Activated CD8-positive, alpha-beta memory T cell treated with anti-CD3 and anti-CD28 coated beads, Interleukin-2, amount 10 ng/mL, durations not matched to agents 7 days and 5 days (primary cell): Measurements from ENCODE around the gene TCOF1. TPM values are rescaled to one million over a fixed set of nuclear protein-coding genes. Genes with fewer than 3 reads are reported as not detected.

Experiments
- ATAC-seq: fragments of 150-1000 bp; cut with Tn5 transposase; one replicate; pipeline ENCODE4 v1.10.0; 2021; ENCODE audit warnings: moderate library complexity
- CTCF ChIA-PET: fragments of 350-600 bp; sonication (Branson Sonifier 250); formaldehyde crosslinking; loops from one replicate; lab custom pipeline; 2021; ENCODE audit warnings: antibody characterized with exemption; lab: Charles Lee
- DNase-seq: peaks from one replicate; pipeline ENCODE4 v3.0.0-alpha.2; 2020
- H3K27ac Mint-ChIP-seq: one replicate; pipeline ENCODE4 v1.8.0; 2021; ENCODE audit warnings: mild to moderate bottlenecking, mixed read lengths
- H3K27me3 Mint-ChIP-seq: one replicate; pipeline ENCODE4 v1.8.0; 2021; ENCODE audit warnings: mixed read lengths
- H3K36me3 Mint-ChIP-seq: one replicate; pipeline ENCODE4 v1.8.0; 2021; ENCODE audit warnings: mild to moderate bottlenecking, mixed read lengths
- H3K4me1 Mint-ChIP-seq: one replicate; pipeline ENCODE4 v1.8.0; 2021; ENCODE audit warnings: mixed read lengths
- H3K4me3 Mint-ChIP-seq: one replicate; pipeline ENCODE4 v1.8.0; 2021; ENCODE audit warnings: mild to moderate bottlenecking, moderate library complexity, mixed read lengths
- H3K9me3 Mint-ChIP-seq: one replicate; pipeline ENCODE4 v1.8.0; 2022; ENCODE audit warnings: low read depth, mixed read lengths
- total RNA-seq, 2 experiments: library from RNA; stranded (reverse); gene quantifications; one replicate each; pipeline ENCODE4 v1.2.3, GENCODE V29; 2021

The TCOF1 gene
- total RNA-seq, 2 experiments from 2014 or later, result 95.3 to 96.9 TPM

GRCh38 chr5:150443242-150444075 is 86.0 kb downstream of the TCOF1 start:
- Mint-ChIP-seq H3K9me3 (no peaks in the 10 kb centered on the region), H3K4me3 (no peak overlapping the region), H3K36me3 (peaks cover 44% of the 10 kb centered on the region), H3K27ac (peak overlapping the region; percentile 7), H3K27me3 (no peaks in the 10 kb centered on the region), H3K4me1 (peaks cover 29% of the 10 kb centered on the region)
- ATAC-seq, result no peak
- DNase-seq, result no peak
- CTCF ChIA-PET, result no interaction called here

DNA sequence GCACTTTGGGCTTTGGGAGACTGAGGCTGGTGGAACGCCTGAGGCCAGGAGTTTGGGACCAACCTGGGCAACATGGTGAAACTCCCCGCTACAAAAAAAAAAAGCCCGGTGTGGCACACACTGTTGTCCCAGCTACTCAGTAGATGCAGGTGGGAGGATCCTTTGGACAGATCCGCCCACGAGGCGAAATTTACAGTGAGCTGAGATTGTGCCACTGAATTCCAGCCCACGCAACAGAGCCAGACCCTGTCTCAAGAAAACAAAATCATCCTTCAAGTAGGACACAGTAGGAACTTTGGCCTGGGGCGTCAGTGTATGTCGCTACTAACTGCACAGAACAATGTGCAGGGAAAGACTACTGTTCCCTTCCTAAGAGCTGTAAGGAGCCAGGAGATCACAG is 87.3 kb downstream of the TCOF1 start:
- CTCF ChIA-PET, result no interaction called here
- Mint-ChIP-seq H3K36me3 (peaks cover 52% of the 10 kb centered on the region), H3K9me3 (no peaks in the 10 kb centered on the region), H3K4me3 (no peak overlapping the region), H3K27me3 (no peaks in the 10 kb centered on the region), H3K4me1 (peaks cover 32% of the 10 kb centered on the region), H3K27ac (no peak overlapping the region)
- DNase-seq, result no peak
- ATAC-seq, result no peak

DNA sequence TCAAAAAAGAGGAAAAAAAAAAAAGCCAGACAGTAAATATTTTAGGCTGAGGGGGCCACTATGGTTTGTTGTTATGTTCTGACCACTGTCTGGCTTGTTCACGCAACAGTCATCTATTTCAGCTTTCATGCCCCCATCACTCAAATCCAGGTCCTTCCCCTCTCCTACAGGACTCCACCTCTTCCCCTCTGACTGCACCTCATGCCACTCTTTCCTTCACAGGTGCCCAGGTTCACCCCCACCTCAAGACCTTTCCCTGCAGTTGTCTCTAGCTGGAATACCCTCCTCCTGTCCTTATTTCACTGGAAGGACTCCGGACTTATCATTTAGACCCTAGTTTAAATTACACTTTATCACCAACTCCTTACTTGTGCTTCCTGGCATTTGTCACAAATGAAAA is 88.6 kb downstream of the TCOF1 start:
- no peaks in the 10 kb centered on the region for H3K27me3 Mint-ChIP-seq
- CTCF ChIA-PET, result interaction anchor here (0.9 to 1.9 kb wide), 2 partner anchors 10 to 11 kb away, joined by 3 to 7 read pairs; no protein-coding TSS in a partner anchor
- no peak for ATAC-seq
- no peaks in the 10 kb centered on the region for H3K9me3 Mint-ChIP-seq
- peak overlapping the region; percentile 18 for H3K27ac Mint-ChIP-seq
- H3K4me3 Mint-ChIP-seq, result no peak overlapping the region
- H3K4me1 Mint-ChIP-seq, result peaks cover 34% of the 10 kb centered on the region
- no peak for DNase-seq
- H3K36me3 Mint-ChIP-seq, result peaks cover 52% of the 10 kb centered on the region

- Mint-ChIP-seq H3K27me3 (no peaks in the 10 kb centered on the region), H3K4me3 (no peak overlapping the region), H3K27ac (peak overlapping the region; percentile 18), H3K36me3 (peaks cover 52% of the 10 kb centered on the region), H3K9me3 (no peaks in the 10 kb centered on the region), H3K4me1 (peaks cover 34% of the 10 kb centered on the region)
- CTCF ChIA-PET, result interaction anchor here (0.9 to 1.9 kb wide), 2 partner anchors 11 kb away, joined by 3 to 7 read pairs; no protein-coding TSS in a partner anchor
- DNase-seq, result no peak
- no peak for ATAC-seq
Observed at GRCh38 chr5:150446583-150446982, 89.1 kb downstream of the TCOF1 start.

DNA sequence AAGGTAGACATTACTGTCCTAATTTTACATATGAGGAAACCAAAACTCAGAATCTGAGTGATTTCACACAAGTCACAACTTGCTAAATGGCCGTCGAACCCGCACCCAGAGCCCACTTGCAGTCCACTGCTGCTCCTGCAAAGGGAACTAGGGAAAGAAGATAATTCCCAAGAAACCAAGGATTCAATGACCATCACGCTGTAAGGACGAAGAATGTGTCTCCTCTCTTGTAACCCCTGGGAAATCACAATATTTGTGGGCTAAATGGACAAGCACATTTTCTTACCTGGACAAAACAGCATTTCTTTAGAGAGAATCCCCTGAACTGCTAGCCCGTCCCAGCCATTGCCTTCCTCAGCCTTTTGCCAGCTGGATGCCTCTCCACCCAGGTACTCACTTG is 89.7 kb downstream of the TCOF1 start:
- ATAC-seq (no peak), DNase-seq (no peak)
- Mint-ChIP-seq H3K9me3 (no peaks in the 10 kb centered on the region), H3K27ac (peak overlapping the region; percentile 67), H3K4me1 (peaks cover 34% of the 10 kb centered on the region), H3K36me3 (peaks cover 52% of the 10 kb centered on the region), H3K4me3 (no peak overlapping the region), H3K27me3 (no peaks in the 10 kb centered on the region)
- CTCF ChIA-PET, result interaction anchor here (1.9 kb wide), 1 partner anchor 12 kb away, joined by 7 read pairs; no protein-coding TSS in a partner anchor

DNA sequence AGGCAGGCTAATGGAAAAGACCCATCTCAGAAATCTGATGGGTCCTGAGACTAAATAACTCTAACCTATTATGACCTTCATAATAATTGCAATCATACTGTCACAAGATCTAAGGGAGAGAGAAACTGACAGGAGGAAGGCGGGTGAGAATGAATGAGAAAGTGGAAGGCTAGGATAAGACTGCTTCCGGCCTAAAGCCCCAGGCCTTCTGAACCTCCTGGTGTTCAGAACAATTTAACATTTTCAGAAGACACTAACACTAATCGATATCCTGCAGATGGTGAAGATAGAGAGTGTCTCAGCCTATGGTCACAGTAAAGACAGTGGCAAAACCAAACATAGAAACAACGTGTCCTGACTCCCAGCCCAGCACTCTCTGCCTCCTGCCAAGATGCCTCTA is 90.8 kb downstream of the TCOF1 start:
- Mint-ChIP-seq H3K9me3 (no peaks in the 10 kb centered on the region), H3K36me3 (peaks cover 50% of the 10 kb centered on the region), H3K27me3 (no peaks in the 10 kb centered on the region), H3K4me1 (peaks cover 34% of the 10 kb centered on the region), H3K4me3 (peak overlapping the region; percentile 96), H3K27ac (peak overlapping the region; percentile 99)
- no peak for ATAC-seq
- no peak for DNase-seq
- CTCF ChIA-PET, result no interaction called here

- Mint-ChIP-seq H3K4me3 (peak overlapping the region; percentile 96), H3K9me3 (no peaks in the 10 kb centered on the region), H3K4me1 (peaks cover 34% of the 10 kb centered on the region), H3K36me3 (peaks cover 44% of the 10 kb centered on the region), H3K27me3 (no peaks in the 10 kb centered on the region), H3K27ac (peak overlapping the region; percentile 99)
- DNase-seq (no peak), ATAC-seq (peak; percentile 54)
- CTCF ChIA-PET, result interaction anchor here (0.7 to 3.6 kb wide), 11 partner anchors 9 to 615 kb away, joined by 3 to 21 read pairs (median 4); partner anchors contain the start of genes RBM22 and TCOF1
Observed at GRCh38 chr5:150448952-150449516, 91.5 kb downstream of the TCOF1 start.

Other genes starting within 250 kb of the TCOF1 start
- 10 to 100 TPM; 53.3 to 68.9 TPM for gene PDGFRB, start 201.9 kb upstream of the TCOF1 start, total RNA-seq
- not detected for gene CDX1, start 190.9 kb upstream of the TCOF1 start, total RNA-seq
- not detected for gene SLC6A7, start 167.6 kb upstream of the TCOF1 start, total RNA-seq
- gene CAMK2A, start 67.9 kb upstream of the TCOF1 start, total RNA-seq, result not detected
- gene ARSI, start 54.8 kb upstream of the TCOF1 start, total RNA-seq, result not detected
- 1,000 to 10,000 TPM; 1,513 to 1,561 TPM for gene CD74, start 55.2 kb downstream of the TCOF1 start, total RNA-seq
- gene RPS14, start 92.0 kb downstream of the TCOF1 start, total RNA-seq, result 1,000 to 10,000 TPM; 1,980 to 2,218 TPM
- under 1 TPM; 0.58 to 0.68 TPM for gene NDST1, start 150.4 kb downstream of the TCOF1 start, total RNA-seq